SK-MEL-5 (cell line): ENCODE data around the gene GOLGA5. TPM values are rescaled to one million over a fixed set of nuclear protein-coding genes. Genes with fewer than 3 reads are reported as not detected.

ENCODE experiments used
- DNase-seq: peaks from one replicate; pipeline ENCODE4 v3.0.0-alpha.2; 2016; ENCODE audit warnings: low read depth, low spot score
- in situ Hi-C: cut with HindIII; loops from 2 replicates; pipeline ENCODE4 v1.10.0; 2016; ENCODE audit warnings: low sequenced_read_pairs, high pct_unique_total_duplicates, low pct_unique_long_range_greater_than_20kb
- total RNA-seq: library from RNA; depleted of rRNA; stranded (reverse); fragments of >200 nt; shearing (Covaris generic); gene quantifications from 2 replicates; pipeline ENCODE4 v1.2.3, GENCODE V29; 2014; rRNA removed

The GOLGA5 gene
- total RNA-seq, 1 experiment from 2014 or later = 34.8 TPM

DNA sequence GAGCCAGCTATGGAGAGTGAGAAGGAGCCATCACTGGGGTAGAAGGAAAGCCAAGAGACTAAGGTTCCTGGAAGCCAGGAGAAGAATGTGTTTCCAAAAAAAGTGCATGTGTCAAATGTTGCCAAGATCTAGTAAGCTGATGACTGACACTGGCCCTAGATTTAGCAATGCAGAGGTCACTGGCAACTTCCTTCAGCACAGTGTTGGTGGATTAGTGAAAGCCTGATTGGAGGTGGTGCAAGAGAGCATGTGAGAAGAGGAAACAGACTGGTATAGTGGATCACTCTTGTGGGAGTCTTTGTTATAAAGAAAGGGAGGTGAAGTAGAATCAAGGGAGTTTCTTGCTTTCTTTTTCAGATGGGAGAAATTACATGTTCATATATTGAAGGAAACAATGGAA lies 94.8 kb downstream of the GOLGA5 start:
- in situ Hi-C loops = no loop called here
- DNase-seq = no peak

Other genes with a start within 250 kb of the GOLGA5 start
- gene LGMN, start 45.7 kb upstream of the GOLGA5 start, total RNA-seq = 94.2 and 105 TPM in 2 replicates
- 6.2 and 6.7 TPM in 2 replicates for gene CHGA, start 128.8 kb downstream of the GOLGA5 start, total RNA-seq